OCI-LY3 (cell line): ENCODE measurements around the gene LOXL1.

Source experiments
- H2AFZ ChIP-seq: fragments of 200-600, 300-600 bp; shearing (Covaris generic); 2 replicates; pipeline ENCODE4 v1.6.0; 2014; ENCODE audit warnings: antibody characterized with exemption, low read depth, low read length
- H3K27ac ChIP-seq: fragments of 200-600, 300-600 bp; sonication (generic); 2 replicates; pipeline ENCODE4 v1.5.1; 2014; ENCODE audit warnings: mild to moderate bottlenecking, low read length, moderate library complexity, mixed read lengths
- H3K27me3 ChIP-seq: fragments of 200-600, 300-600 bp; sonication (generic); 2 replicates; pipeline ENCODE4 v1.6.1; 2014; ENCODE audit warnings: low read depth, low read length, mixed read lengths
- H3K36me3 ChIP-seq: fragments of 200-600, 300-600 bp; sonication (generic); replicated peaks from 2 replicates; pipeline ENCODE3; 2014; ENCODE audit warnings: low read depth, low read length, mixed read lengths
- H3K4me1 ChIP-seq: fragments of 300-600, 200-600 bp; sonication (generic); 2 replicates; pipeline ENCODE4 v1.6.1; 2014; ENCODE audit warnings: low read length, mixed read lengths
- H3K4me2 ChIP-seq: fragments of 200-600, 300-600 bp; sonication (generic); 2 replicates; pipeline ENCODE4 v1.6.1; 2014; ENCODE audit warnings: low read length, mixed read lengths
- H3K4me3 ChIP-seq: fragments of 300-600, 200-600 bp; sonication (generic); 2 replicates; pipeline ENCODE4 v1.5.1; 2014; ENCODE audit warnings: antibody characterized with exemption, mild to moderate bottlenecking, low read length, moderate library complexity
- H3K79me2 ChIP-seq: fragments of 300-600, 200-600 bp; shearing (Covaris generic); 2 replicates; pipeline ENCODE4 v1.6.1; 2014; ENCODE audit warnings: mild to moderate bottlenecking, low read length, mixed read lengths
- H3K9ac ChIP-seq: fragments of 300-600, 200-600 bp; shearing (Covaris generic); 2 replicates; pipeline ENCODE4 v1.6.0; 2014; ENCODE audit warnings: mild to moderate bottlenecking, low read length, moderate library complexity
- H3K9me3 ChIP-seq: fragments of 200-600, 300-600 bp; shearing (Covaris generic); 2 replicates; pipeline ENCODE4 v1.6.1; 2014; ENCODE audit warnings: low read length, mixed read lengths; ENCODE audit not compliant: insufficient read depth
- H4K20me1 ChIP-seq: fragments of 200-600, 300-600 bp; sonication (generic); 2 replicates; pipeline ENCODE4 v1.6.1; 2016; ENCODE audit warnings: low read length, mixed read lengths; ENCODE audit not compliant: insufficient read depth
- EZH2phosphoT487 ChIP-seq: fragments of 200-600 bp; shearing (Covaris generic); IDR thresholded peaks from 2 replicates; pipeline ENCODE4 v1.6.1; 2018; ENCODE audit warnings: antibody characterized with exemption, mixed run types, low read depth
- TF ChIP-seq, protein P1 (sequence below): fragments of 200-600, 300-600 bp; sonication (generic); IDR thresholded peaks from 2 replicates; pipeline ENCODE4 v1.5.1; 2014; ENCODE audit warnings: antibody characterized with exemption, low read length, low read depth

The LOXL1 gene

DNA sequence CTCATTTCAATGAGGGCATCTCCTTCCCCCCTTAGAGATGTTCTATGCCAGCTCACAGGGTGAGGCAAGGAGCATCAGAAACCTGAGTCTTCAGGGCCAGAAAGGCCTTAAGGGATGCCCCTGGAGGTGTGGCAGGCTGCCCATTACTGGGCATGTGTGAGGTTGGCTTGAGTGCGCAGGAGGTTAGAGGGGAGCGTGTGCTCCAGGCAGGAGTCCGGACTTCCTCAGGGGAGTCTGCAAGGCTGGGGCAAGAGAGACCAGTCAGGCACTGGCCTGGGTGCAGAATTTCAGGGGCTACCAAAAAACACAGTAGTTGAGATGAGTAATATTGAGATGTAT lies 1.9 kb downstream of the LOXL1 start:
- no peak overlapping the region for H3K4me3 ChIP-seq
- no peaks in the 10 kb centered on the region for H3K36me3 ChIP-seq
- H3K9ac ChIP-seq, result no peak overlapping the region
- no peak overlapping the region for H2AFZ ChIP-seq
- H3K79me2 ChIP-seq, result no peaks in the 10 kb centered on the region
- no peak overlapping the region for H3K27ac ChIP-seq
- H3K27me3 ChIP-seq, result no peaks in the 10 kb centered on the region
- TF ChIP-seq, protein P1, sequence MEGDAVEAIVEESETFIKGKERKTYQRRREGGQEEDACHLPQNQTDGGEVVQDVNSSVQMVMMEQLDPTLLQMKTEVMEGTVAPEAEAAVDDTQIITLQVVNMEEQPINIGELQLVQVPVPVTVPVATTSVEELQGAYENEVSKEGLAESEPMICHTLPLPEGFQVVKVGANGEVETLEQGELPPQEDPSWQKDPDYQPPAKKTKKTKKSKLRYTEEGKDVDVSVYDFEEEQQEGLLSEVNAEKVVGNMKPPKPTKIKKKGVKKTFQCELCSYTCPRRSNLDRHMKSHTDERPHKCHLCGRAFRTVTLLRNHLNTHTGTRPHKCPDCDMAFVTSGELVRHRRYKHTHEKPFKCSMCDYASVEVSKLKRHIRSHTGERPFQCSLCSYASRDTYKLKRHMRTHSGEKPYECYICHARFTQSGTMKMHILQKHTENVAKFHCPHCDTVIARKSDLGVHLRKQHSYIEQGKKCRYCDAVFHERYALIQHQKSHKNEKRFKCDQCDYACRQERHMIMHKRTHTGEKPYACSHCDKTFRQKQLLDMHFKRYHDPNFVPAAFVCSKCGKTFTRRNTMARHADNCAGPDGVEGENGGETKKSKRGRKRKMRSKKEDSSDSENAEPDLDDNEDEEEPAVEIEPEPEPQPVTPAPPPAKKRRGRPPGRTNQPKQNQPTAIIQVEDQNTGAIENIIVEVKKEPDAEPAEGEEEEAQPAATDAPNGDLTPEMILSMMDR, result no peak
- no peak for TF ChIP-seq EZH2phosphoT487
- no peaks in the 10 kb centered on the region for H4K20me1 ChIP-seq
- H3K4me2 ChIP-seq, result no peak overlapping the region
- H3K4me1 ChIP-seq, result peaks cover 6% of the 10 kb centered on the region; the same call in 1 of the 2 replicates
- H3K9me3 ChIP-seq, result no peaks in the 10 kb centered on the region

DNA sequence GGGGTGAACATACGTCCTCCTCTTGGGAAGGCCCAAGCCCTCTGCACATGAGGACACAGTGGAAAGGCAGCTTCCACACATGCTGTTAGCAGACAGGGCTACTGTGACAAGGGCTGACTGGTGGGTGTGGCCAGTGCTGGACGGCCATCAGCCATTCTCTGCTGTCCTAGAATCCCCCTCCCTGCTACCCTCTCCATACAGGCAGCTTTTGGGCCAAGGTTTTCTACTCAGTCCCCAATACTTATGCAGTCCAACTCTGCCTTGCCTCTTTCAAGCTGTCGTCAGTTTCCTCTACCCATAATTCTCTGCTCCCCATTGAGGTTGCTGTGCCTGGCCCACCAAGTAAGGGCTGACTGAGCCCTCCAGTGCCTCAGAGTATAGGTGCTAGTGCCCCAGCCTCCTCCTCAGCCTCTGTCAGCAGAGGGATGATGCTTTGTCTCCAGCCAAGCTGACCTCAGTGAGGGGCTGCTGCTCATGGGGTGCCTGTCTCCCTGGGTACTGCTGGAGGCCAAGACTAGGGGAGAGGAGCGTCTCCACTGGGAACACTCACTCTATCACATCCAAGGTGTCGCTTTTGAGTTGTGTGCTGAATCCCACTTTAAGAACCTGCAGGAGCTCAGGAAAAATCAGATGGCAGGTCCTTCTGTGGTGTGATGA lies 2.8 kb downstream of the LOXL1 start:
- 0 out of 2 replicates have a peak overlapping the region, but pooled peaks have one; percentile 14 for H2AFZ ChIP-seq
- H3K4me2 ChIP-seq, result no peak overlapping the region
- H3K27me3 ChIP-seq, result no peaks in the 10 kb centered on the region
- H3K4me1 ChIP-seq, result peaks cover under 1% of the 10 kb centered on the region; the same call in 1 of the 2 replicates
- no peaks in the 10 kb centered on the region for H3K36me3 ChIP-seq
- H3K9me3 ChIP-seq, result no peaks in the 10 kb centered on the region
- no peak overlapping the region for H3K27ac ChIP-seq
- H3K79me2 ChIP-seq, result no peaks in the 10 kb centered on the region
- no peak for TF ChIP-seq EZH2phosphoT487
- TF ChIP-seq, protein P1, result no peak
- no peak overlapping the region for H3K4me3 ChIP-seq
- no peaks in the 10 kb centered on the region for H4K20me1 ChIP-seq
- H3K9ac ChIP-seq, result no peak overlapping the region

DNA sequence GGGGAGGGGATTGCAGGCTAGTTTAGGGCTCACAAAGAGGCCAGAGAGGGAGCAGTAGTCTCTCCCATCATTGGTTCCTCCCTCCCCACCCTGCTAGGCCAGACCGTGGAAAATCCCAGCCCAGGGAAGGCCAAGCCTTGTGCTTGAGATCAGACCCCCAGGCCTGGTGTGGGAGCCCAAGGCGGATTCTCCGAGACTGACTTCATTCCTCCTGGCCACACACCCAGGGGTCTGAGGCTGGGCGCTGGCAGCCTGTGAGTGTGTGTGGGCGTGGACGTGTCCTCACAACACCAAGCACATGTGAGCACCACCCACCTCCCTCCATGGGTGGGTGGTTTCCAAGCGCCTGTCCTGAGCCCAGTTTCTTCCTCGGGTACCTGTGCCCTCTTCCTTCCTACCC lies 4.1 kb downstream of the LOXL1 start:
- H3K27me3 ChIP-seq, result no peaks in the 10 kb centered on the region
- no peaks in the 10 kb centered on the region for H3K4me1 ChIP-seq
- H3K27ac ChIP-seq, result no peak overlapping the region
- H3K36me3 ChIP-seq, result no peaks in the 10 kb centered on the region
- no peak overlapping the region for H2AFZ ChIP-seq
- H4K20me1 ChIP-seq, result no peaks in the 10 kb centered on the region
- no peaks in the 10 kb centered on the region for H3K79me2 ChIP-seq
- H3K4me3 ChIP-seq, result no peak overlapping the region
- H3K4me2 ChIP-seq, result no peak overlapping the region
- no peak overlapping the region for H3K9ac ChIP-seq
- no peaks in the 10 kb centered on the region for H3K9me3 ChIP-seq
- TF ChIP-seq, protein P1, result no peak
- TF ChIP-seq EZH2phosphoT487, result no peak

GRCh38 chr15:73930790-73931281 lies 4.6 kb downstream of the LOXL1 start:
- no peaks in the 10 kb centered on the region for H4K20me1 ChIP-seq
- H3K4me2 ChIP-seq, result no peak overlapping the region
- no peak overlapping the region for H3K4me3 ChIP-seq
- TF ChIP-seq, protein P1, result no peak
- no peak overlapping the region for H3K27ac ChIP-seq
- no peaks in the 10 kb centered on the region for H3K27me3 ChIP-seq
- H3K9me3 ChIP-seq, result no peaks in the 10 kb centered on the region
- H2AFZ ChIP-seq, result no peak overlapping the region
- H3K4me1 ChIP-seq, result no peaks in the 10 kb centered on the region
- no peaks in the 10 kb centered on the region for H3K36me3 ChIP-seq
- H3K79me2 ChIP-seq, result no peaks in the 10 kb centered on the region
- H3K9ac ChIP-seq, result no peak overlapping the region
